ENCODE data around the gene SESTD1. TPM values are rescaled to one million over a fixed set of nuclear protein-coding genes. Genes with fewer than 3 reads are reported as not detected.

SESTD1 gene
- total and polyA plus RNA-seq, 2 experiments from 2014 or later: 34.7 to 44.0 TPM

GRCh38 chr2:179165356-179166000 is 99.2 kb downstream of the SESTD1 start:
- no peaks in the 10 kb centered on the region for H3K9me2 ChIP-seq (replicated peaks; ENCODE audit: insufficient read depth)
- DNase-seq (ENCODE audit: low spot score): no peak
- H3K4me2 ChIP-seq: no peak overlapping the region
- TF ChIP-seq EZH2phosphoT487 (IDR thresholded peaks at IDR 0.05; ENCODE audit: low read depth, severe bottlenecking, unreplicated experiment) (no peak), EZH2 (IDR thresholded peaks at IDR 0.05; ENCODE audit: borderline replicate concordance) (no peak)
- TF ChIP-seq, protein P1, sequence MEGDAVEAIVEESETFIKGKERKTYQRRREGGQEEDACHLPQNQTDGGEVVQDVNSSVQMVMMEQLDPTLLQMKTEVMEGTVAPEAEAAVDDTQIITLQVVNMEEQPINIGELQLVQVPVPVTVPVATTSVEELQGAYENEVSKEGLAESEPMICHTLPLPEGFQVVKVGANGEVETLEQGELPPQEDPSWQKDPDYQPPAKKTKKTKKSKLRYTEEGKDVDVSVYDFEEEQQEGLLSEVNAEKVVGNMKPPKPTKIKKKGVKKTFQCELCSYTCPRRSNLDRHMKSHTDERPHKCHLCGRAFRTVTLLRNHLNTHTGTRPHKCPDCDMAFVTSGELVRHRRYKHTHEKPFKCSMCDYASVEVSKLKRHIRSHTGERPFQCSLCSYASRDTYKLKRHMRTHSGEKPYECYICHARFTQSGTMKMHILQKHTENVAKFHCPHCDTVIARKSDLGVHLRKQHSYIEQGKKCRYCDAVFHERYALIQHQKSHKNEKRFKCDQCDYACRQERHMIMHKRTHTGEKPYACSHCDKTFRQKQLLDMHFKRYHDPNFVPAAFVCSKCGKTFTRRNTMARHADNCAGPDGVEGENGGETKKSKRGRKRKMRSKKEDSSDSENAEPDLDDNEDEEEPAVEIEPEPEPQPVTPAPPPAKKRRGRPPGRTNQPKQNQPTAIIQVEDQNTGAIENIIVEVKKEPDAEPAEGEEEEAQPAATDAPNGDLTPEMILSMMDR (IDR thresholded peaks at IDR 0.05; ENCODE audit: poor library complexity): no peak
- H4K20me1 ChIP-seq (ENCODE audit: insufficient read depth, poor library complexity, severe bottlenecking): no peaks in the 10 kb centered on the region
- H3K27ac ChIP-seq: no peak overlapping the region
- H3K4me1 ChIP-seq (ENCODE audit: insufficient read depth): no peaks in the 10 kb centered on the region
- no peaks in the 10 kb centered on the region for H3K27me3 ChIP-seq
- no peak overlapping the region for H3K4me3 ChIP-seq
- 89% methylated on average over 3 of the region's 3 CpGs for WGBS (ENCODE audit: low lambda C conversion rate, missing lambda C conversion rate)
- H3K36me3 ChIP-seq (replicated peaks; ENCODE audit: insufficient read depth, low read depth): no peaks in the 10 kb centered on the region
- H3K79me2 ChIP-seq: no peaks in the 10 kb centered on the region
- no peak overlapping the region for H2AFZ ChIP-seq
- no peaks in the 10 kb centered on the region for H3K9me3 ChIP-seq (ENCODE audit: low read depth)

- Histone ChIP-seq H3K79me2 (no peaks in the 10 kb centered on the region), H2AFZ (no peak overlapping the region), H4K20me1 (ENCODE audit: insufficient read depth, poor library complexity, severe bottlenecking) (no peaks in the 10 kb centered on the region), H3K9me3 (ENCODE audit: low read depth) (no peaks in the 10 kb centered on the region), H3K27me3 (no peaks in the 10 kb centered on the region), H3K4me1 (ENCODE audit: insufficient read depth) (no peaks in the 10 kb centered on the region), H3K27ac (no peak overlapping the region), H3K4me2 (no peak overlapping the region), H3K36me3 (replicated peaks; ENCODE audit: insufficient read depth, low read depth) (no peaks in the 10 kb centered on the region), H3K4me3 (no peak overlapping the region), H3K9me2 (replicated peaks; ENCODE audit: insufficient read depth) (no peaks in the 10 kb centered on the region)
- WGBS (ENCODE audit: low lambda C conversion rate, missing lambda C conversion rate): 100% methylated on average over 1 of the region's 1 CpG
- DNase-seq (ENCODE audit: low spot score): no peak
- TF ChIP-seq EZH2phosphoT487 (IDR thresholded peaks at IDR 0.05; ENCODE audit: low read depth, severe bottlenecking, unreplicated experiment): no peak
- TF ChIP-seq, protein P1 (IDR thresholded peaks at IDR 0.05; ENCODE audit: poor library complexity): no peak
- TF ChIP-seq EZH2 (IDR thresholded peaks at IDR 0.05; ENCODE audit: borderline replicate concordance): no peak
These were observed 123.4 kb downstream of the SESTD1 start for GRCh38 chr2:179141206-179141605.

DNA sequence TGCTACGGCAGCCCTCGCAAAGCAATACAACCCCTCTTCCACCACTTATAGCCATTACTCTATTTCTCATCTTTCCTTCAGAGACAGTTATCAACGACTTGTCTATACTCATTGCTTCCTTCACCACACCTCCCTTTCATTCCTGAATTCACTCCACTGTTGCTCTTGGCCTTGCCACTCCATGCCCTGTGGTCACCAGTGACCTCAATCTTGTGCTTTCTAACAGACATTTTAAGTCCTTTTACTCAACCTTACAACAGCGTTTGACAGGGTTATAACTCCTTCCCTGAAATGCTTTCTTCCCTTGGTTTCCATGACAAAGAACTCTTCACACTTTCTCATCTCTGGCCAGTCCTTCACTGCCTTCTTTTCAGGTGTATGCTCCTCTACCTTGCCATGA is 124.1 kb downstream of the SESTD1 start:
- H3K27ac ChIP-seq: no peak overlapping the region
- H3K4me1 ChIP-seq (ENCODE audit: insufficient read depth): no peaks in the 10 kb centered on the region
- H3K9me2 ChIP-seq (replicated peaks; ENCODE audit: insufficient read depth): no peaks in the 10 kb centered on the region
- no peaks in the 10 kb centered on the region for H3K79me2 ChIP-seq
- no peaks in the 10 kb centered on the region for H4K20me1 ChIP-seq (ENCODE audit: insufficient read depth, poor library complexity, severe bottlenecking)
- 95% methylated on average over 4 of the region's 4 CpGs for WGBS (ENCODE audit: low lambda C conversion rate, missing lambda C conversion rate)
- TF ChIP-seq, protein P1 (IDR thresholded peaks at IDR 0.05; ENCODE audit: poor library complexity): no peak
- TF ChIP-seq EZH2 (IDR thresholded peaks at IDR 0.05; ENCODE audit: borderline replicate concordance) (no peak), EZH2phosphoT487 (IDR thresholded peaks at IDR 0.05; ENCODE audit: low read depth, severe bottlenecking, unreplicated experiment) (no peak)
- H2AFZ ChIP-seq: no peak overlapping the region
- no peak overlapping the region for H3K4me3 ChIP-seq
- DNase-seq (ENCODE audit: low spot score): no peak
- H3K36me3 ChIP-seq (replicated peaks; ENCODE audit: insufficient read depth, low read depth): no peaks in the 10 kb centered on the region
- H3K9me3 ChIP-seq (ENCODE audit: low read depth): no peaks in the 10 kb centered on the region
- no peak overlapping the region for H3K4me2 ChIP-seq
- no peaks in the 10 kb centered on the region for H3K27me3 ChIP-seq
